MCF 10A (cell line): ENCODE measurements around the gene RFXAP. TPM values are rescaled to one million over a fixed set of nuclear protein-coding genes. Genes with fewer than 3 reads are reported as not detected.

Experiments
- BruUV-seq: library from RNA; stranded (reverse); fragments of 400-500 nt; replicated peaks from 2 replicates; lab custom pipeline; 2021; lab: Mats Ljungman, UMichigan
- CTCF ChIA-PET: fragments of 300-600 bp; sonication (Branson Sonifier 250); formaldehyde crosslinking; extraction: SDS; loops from one replicate; lab custom pipeline; 2021; ENCODE audit warnings: antibody characterized with exemption, inconsistent platforms; lab: Yijun Ruan, JAX
- POLR2A ChIA-PET: fragments of 300-600, 350-650 bp; sonication (Branson Sonifier 250); formaldehyde crosslinking; extraction: SDS; loops from one replicate; lab custom pipeline; 2020; ENCODE audit warnings: antibody characterized with exemption, inconsistent platforms; lab: Yijun Ruan, JAX
- DNase-seq: peaks from one replicate; pipeline ENCODE4 v3.0.0-alpha.2; 2018; ENCODE audit not compliant: unreplicated experiment
- H3K27ac Mint-ChIP-seq: one replicate; pipeline ENCODE4 v1.8.0; 2022; ENCODE audit warnings: mild to moderate bottlenecking, low read depth, mixed read lengths; ENCODE audit not compliant: unreplicated experiment
- H3K27me3 Mint-ChIP-seq: one replicate; pipeline ENCODE4 v1.8.0; 2022; ENCODE audit warnings: mixed read lengths; ENCODE audit not compliant: insufficient read depth, unreplicated experiment
- H3K36me3 Mint-ChIP-seq: one replicate; pipeline ENCODE4 v1.8.0; 2022; ENCODE audit warnings: mild to moderate bottlenecking, moderate library complexity, mixed read lengths; ENCODE audit not compliant: insufficient read depth, unreplicated experiment
- H3K4me1 Mint-ChIP-seq: one replicate; pipeline ENCODE4 v1.8.0; 2022; ENCODE audit warnings: mixed read lengths; ENCODE audit not compliant: insufficient read depth, unreplicated experiment
- H3K4me3 Mint-ChIP-seq: one replicate; pipeline ENCODE4 v1.8.0; 2022; ENCODE audit warnings: mild to moderate bottlenecking, moderate library complexity, mixed read lengths; ENCODE audit not compliant: unreplicated experiment
- H3K9me3 Mint-ChIP-seq: one replicate; pipeline ENCODE4 v1.8.0; 2022; ENCODE audit warnings: mixed read lengths; ENCODE audit not compliant: unreplicated experiment
- CTCF ChIP-seq: fragments of 200-600 bp; IDR thresholded peaks from one replicate; pipeline ENCODE4 v1.8.0; 2022; ENCODE audit warnings: antibody characterized with exemption, mild to moderate bottlenecking; ENCODE audit not compliant: unreplicated experiment
- intact Hi-C: fragments of 100-400 bp; cut with micrococcal nuclease; formaldehyde crosslinking; loops from 2 replicates; pipeline ENCODE4 v1.14.1; 2022
- total RNA-seq: library from RNA; stranded (reverse); gene quantifications from 2 replicates; pipeline ENCODE4 v1.2.3, GENCODE V29; 2022

The RFXAP gene
- total RNA-seq, 1 experiment from 2014 or later = 6.1 TPM

DNA sequence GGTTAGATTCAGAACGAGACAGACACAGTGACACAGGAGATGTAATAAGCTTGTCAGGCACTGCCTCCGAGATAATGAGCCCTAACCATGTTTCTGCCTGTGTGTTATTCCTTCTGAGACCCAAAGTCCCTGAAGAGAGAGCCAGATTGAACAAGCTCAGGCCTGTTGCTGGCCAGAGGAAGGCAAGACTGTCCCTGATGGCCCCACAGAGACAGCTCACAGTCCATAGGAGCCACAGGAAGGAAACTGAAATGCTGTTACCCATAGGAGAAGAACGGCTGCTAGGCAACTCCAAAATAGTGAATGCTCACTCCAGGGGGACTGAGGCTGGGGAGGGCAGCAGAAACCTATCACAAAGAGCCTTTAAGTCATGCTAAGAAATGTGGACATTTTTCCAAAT lies 31.8 kb upstream of the RFXAP start:
- no peaks in the 10 kb centered on the region for H3K27me3 Mint-ChIP-seq
- ChIA-PET POLR2A (interaction anchor here (0.6 kb wide), 1 partner anchor 281 kb away, joined by 3 read pairs; no protein-coding TSS in a partner anchor), CTCF (interaction anchor here (0.5 to 1.0 kb wide), 2 partner anchors 28 to 310 kb away, joined by 3 to 5 read pairs; no protein-coding TSS in a partner anchor)
- no peak overlapping the region for H3K27ac Mint-ChIP-seq
- no peaks in the 10 kb centered on the region for H3K4me1 Mint-ChIP-seq
- peak; percentile 9 for DNase-seq
- no peak for TF ChIP-seq CTCF
- BruUV-seq = no TSS peak
- no peak overlapping the region for H3K4me3 Mint-ChIP-seq
- no peaks in the 10 kb centered on the region for H3K36me3 Mint-ChIP-seq
- H3K9me3 Mint-ChIP-seq = no peaks in the 10 kb centered on the region
- intact Hi-C loops = no loop called here

GRCh38 chr13:36788276-36788675 lies 30.7 kb upstream of the RFXAP start:
- no peaks in the 10 kb centered on the region for H3K9me3 Mint-ChIP-seq
- peak; percentile 33 for DNase-seq
- intact Hi-C loops = no loop called here
- H3K4me1 Mint-ChIP-seq = no peaks in the 10 kb centered on the region
- H3K27me3 Mint-ChIP-seq = no peaks in the 10 kb centered on the region
- TF ChIP-seq CTCF = no peak
- H3K4me3 Mint-ChIP-seq = no peak overlapping the region
- POLR2A ChIA-PET = no interaction called here
- H3K36me3 Mint-ChIP-seq = no peaks in the 10 kb centered on the region
- peak overlapping the region; percentile 9 for H3K27ac Mint-ChIP-seq
- BruUV-seq = no TSS peak
- CTCF ChIA-PET = interaction anchor here (0.6 kb wide), 1 partner anchor 365 kb away, joined by 3 read pairs; no protein-coding TSS in a partner anchor

DNA sequence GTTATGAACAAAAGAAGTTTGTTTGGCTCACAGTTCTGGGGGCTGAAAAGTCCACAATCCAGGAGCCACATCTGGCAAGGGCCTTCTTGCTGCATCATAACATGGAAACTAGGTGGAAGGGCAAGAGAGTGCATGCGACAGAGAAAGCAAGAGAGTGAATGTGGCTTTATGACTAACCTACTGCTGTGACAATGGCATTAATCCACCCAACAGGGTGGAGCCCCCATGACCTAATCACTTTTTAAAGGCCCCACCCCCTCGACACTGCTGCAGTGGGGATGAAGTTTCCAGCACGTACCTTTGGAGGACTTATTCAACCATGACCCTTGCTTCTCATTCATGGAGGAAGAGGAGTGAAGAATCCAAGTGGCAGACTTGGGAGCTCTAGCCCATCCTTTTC lies 30.0 kb upstream of the RFXAP start:
- Mint-ChIP-seq H3K4me3 (no peak overlapping the region), H3K9me3 (no peaks in the 10 kb centered on the region), H3K36me3 (no peaks in the 10 kb centered on the region), H3K4me1 (no peaks in the 10 kb centered on the region), H3K27ac (no peak overlapping the region), H3K27me3 (no peaks in the 10 kb centered on the region)
- no TSS peak for BruUV-seq
- TF ChIP-seq CTCF = no peak
- ChIA-PET CTCF (no interaction called here), POLR2A (no interaction called here)
- no peak for DNase-seq
- intact Hi-C loops = no loop called here

- intact Hi-C loops = no loop called here
- no peak for TF ChIP-seq CTCF
- ChIA-PET POLR2A (no interaction called here), CTCF (no interaction called here)
- Mint-ChIP-seq H3K4me3 (no peak overlapping the region), H3K9me3 (no peaks in the 10 kb centered on the region), H3K36me3 (no peaks in the 10 kb centered on the region), H3K27ac (no peak overlapping the region), H3K4me1 (no peaks in the 10 kb centered on the region), H3K27me3 (no peaks in the 10 kb centered on the region)
- DNase-seq = no peak
- BruUV-seq = no TSS peak
Measured at GRCh38 chr13:36789730-36790129, 29.3 kb upstream of the RFXAP start.
